ENCODE measurements around the gene AVP.

The AVP gene

DNA sequence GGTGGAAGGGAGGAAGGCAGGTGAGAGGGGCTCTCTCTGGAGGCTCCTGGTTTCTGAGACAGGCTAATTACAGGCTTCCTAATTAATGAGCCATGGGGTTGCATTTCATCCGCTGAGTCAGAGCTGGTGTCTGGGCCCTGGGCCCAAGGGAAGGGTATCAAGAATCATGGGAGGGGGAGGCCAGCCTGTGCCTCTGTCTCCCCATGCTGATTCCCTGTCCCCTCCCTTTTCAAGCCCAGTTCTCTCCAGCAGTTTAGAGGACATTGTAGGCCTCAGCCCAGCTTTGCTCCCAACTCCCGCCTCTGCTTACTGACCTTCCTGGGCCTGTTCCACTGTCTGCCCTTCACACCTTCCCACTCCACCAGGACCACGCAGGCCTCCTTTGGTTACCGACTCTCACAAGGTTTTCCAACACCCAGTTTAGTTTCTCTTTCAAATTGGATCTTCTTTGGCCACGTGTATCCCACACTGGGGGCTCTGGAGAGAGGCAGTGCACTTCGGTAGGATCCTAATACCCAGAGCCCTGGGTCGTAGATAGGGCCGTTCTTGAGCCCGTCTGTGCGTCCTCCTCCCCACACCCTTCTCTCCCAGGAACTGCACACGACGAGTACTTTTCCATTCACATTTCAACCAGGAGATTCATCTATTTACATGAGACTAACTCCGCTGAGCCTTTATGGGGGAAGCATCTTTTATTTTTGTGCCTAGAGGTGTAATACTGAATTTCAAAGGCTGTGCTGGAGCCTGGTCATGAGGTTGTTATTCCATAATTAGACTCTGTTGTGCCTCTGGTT lies 18.2 kb upstream of the AVP start:
- no peak for TF ChIP-seq ZNF274 (IDR thresholded peaks at IDR 0.05; ENCODE audit: low read depth, low read length)

DNA sequence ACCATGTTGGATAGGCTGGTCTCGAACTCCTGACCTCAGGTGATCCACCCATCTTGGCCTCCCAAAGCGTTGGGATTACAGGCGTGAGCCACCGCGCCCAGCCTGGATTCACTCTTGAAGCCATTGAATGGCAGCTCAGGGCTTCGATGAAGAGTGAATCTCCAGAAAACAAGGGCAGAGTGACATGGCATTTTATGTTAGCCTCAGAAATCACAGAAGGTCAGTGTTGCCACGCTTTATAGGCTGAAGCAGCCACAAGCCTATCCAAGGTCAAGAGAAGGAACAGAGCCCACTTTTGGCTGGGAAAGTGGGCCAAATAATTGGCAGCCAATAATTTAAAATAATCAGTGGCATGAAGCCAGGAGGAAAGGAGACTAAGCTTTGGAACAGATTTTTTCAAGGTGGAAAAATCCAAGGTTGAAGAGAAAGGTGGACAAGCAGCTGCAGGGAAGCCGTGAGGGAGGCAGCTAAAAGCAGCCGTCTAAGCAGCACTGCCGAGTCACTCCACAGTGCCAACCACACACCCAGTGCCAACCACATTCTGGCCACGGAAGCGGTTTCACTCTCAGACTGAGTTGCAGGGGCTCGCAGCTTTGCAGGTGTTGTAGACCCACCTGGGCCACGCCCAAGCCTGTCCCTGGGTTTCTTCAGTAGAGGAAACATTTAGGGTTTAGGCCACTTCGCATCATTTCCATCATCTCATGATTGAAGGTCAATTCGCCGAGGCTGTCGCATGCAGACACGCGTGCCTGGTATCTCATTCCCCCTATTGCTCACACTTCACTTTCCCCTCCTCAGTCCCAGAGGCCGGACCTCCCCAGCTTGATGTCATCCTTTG lies 17.4 kb upstream of the AVP start:
- H3K4me3 ChIP-seq (ENCODE audit: low read length): no peak overlapping the region
- no peak for TF ChIP-seq ZNF274 (IDR thresholded peaks at IDR 0.05; ENCODE audit: low read depth, low read length)

More for the DNA sequence above, 18.2 kb upstream of the AVP start:
- no peak overlapping the region for H3K4me3 ChIP-seq (ENCODE audit: low read length)

DNA sequence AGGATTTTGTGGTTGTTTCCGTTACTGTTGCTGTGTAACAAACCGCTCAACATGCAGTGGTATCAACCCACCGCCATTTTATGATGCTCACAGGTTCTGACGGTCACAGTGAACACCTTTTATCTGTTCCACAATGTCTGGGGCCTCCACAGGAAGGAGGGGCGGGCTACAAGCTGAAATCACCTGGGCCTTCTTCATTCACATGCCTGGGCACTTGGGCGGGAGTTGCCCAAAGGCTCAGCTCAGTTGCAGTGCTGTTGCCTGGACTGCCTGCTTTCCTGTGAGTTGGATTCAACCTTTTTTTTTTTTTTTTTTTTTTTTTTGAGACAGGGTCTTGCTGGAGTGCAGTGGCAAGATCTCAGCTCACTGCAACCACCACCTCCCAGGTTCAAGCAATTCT lies 16.7 kb upstream of the AVP start:
- TF ChIP-seq ZNF274 (IDR thresholded peaks at IDR 0.05; ENCODE audit: low read depth, low read length): no peak
- H3K4me3 ChIP-seq (ENCODE audit: low read length): no peak overlapping the region

DNA sequence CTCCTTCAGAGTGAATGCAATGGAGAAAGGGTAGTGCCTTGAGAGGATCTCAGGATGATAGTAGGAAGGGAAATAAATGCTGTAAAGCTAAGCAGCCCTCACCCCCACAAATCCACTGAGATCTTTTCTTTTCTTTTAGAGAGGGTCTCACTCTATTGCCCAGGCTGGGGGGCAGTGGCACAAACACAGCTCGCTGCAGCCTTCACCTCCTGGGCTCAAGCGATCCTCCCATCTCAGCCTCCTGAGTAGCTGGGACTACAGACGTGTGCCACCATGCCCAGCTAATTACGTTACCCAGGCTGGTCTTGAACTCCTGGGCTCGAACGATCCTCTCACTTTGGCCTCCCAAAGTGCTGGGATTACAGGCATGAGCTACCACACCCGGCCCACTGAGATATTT lies 16.0 kb upstream of the AVP start:
- no peak for TF ChIP-seq ZNF274 (IDR thresholded peaks at IDR 0.05; ENCODE audit: low read depth, low read length)
- H3K4me3 ChIP-seq (ENCODE audit: low read length): no peak overlapping the region

DNA sequence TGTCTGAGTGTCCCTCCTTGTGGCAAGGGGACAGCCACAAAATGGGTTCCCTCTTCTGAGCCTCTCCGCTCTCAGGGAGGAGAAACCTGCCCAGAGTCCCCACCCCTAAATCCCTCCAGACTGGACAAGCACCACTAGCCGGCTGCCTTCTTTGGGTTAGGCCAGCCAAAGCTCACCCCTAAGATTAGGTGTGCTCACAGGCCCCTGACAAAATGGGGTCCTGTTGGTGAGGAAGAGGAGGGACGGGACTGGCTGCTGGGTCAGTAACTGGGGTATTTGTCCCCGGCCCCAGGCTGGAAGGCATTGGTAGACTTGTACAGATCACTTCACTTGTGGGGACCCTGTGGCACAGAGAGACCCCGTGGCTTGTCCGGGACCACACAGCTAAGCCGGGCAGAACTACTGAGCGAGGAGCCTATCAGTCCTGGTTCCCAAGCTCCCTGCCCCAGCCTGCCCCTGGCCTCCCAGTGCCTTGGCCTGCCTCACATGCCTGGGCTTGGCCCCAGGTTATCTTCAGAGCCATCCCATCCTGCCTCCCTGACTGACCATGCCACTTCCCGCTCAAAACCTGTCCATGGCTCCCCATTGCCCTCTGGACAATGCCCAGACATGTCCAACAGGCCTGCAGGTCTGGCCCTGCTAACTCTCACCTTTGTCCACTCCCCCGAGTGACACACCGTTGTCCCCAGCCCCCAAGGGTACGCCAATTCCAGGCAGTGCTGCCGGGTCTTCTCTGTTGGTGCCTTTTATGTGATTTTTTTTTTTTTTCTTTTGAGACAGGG lies 10.5 kb upstream of the AVP start:
- TF ChIP-seq ZNF274 (IDR thresholded peaks at IDR 0.05; ENCODE audit: low read depth, low read length): no peak
- H3K4me3 ChIP-seq (ENCODE audit: low read length): no peak overlapping the region

DNA sequence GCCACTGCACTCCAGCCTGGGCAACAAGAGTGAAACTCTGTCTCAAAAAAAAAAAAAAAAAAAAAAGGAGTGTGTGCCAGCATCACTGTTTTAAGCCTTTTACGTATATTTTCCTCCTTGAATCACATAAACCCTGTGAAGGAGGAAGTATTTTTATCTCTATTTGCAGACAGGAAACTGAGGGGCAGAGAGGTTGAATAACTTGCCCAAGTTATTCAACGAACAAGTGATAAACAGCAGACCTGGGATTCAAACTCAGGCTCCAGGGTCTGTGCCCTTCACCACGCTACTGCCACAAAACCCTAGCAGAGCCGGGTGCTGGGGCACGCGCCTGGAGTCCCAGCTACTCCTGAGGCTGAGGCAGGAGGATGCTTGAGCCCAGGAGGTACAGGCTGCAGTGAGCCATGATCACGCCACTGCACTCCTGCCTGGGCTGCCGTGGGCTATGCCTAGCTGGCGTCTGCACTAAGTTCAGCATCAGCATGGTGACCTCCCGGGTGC lies 9.4 kb upstream of the AVP start:
- no peak for TF ChIP-seq ZNF274 (IDR thresholded peaks at IDR 0.05; ENCODE audit: low read depth, low read length)
- no peak overlapping the region for H3K4me3 ChIP-seq (ENCODE audit: low read length)

DNA sequence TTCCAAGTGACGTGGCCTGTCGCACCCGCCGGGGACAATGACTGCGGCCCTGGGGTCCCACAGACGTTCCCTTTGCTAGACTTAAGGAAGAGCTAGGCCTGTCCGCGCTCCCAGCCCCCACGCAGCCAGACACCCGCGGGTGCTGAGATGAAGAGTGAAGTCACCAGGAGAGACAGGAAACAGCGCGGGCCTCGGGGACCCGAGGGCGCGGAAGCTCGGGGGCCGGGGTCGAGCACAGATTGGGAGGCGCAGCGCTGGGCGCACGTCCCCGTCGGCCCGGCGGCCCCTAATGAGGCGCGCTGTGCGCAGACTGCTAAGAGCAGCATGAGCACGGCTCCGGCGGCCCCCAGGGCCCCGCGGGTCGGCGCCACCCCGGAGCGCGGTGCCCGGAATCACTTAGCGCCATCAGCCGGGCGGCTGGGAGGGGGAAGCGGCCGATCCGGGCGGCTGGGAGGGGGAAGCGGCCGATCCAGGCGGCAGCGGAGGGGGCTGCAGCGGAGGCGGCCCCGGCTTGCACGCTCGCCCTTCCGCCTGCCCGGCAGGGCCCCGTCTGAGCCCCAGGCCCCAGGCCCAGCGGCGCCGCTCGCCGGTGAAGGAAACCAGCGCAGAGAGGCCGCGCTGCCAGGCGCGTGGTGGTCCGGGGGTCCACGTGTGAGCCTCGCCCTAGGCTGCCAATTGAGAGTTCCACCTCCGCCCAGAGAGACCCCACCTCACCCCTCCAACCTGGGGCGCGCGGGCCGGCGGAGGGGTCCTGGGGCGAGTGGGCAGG lies 8.3 kb upstream of the AVP start:
- H3K4me3 ChIP-seq (ENCODE audit: low read length): no peak overlapping the region; the same call in 1 of the 2 replicates
- TF ChIP-seq ZNF274 (IDR thresholded peaks at IDR 0.05; ENCODE audit: low read depth, low read length): no peak

DNA sequence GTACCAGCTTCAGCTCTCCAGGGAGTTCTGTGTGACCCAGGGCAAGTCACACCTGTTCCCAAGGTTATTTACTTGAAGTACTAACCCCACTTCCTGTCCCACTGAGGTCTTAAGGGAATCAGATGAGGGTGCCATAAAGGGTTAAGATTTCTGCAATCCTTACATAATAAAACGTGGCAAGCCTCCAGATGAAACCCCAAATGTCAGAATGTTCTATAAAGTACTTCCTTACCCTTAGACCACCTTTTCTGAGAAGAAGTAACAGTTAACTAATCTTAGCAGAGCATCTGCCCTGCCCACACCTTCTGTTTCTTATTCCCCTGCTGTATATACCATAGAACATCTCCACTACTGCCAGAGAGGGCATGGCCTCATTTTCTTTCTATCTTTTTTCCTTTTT lies 6.0 kb upstream of the AVP start:
- H3K4me3 ChIP-seq (ENCODE audit: low read length): no peak overlapping the region
- TF ChIP-seq ZNF274 (IDR thresholded peaks at IDR 0.05; ENCODE audit: low read depth, low read length): no peak

DNA sequence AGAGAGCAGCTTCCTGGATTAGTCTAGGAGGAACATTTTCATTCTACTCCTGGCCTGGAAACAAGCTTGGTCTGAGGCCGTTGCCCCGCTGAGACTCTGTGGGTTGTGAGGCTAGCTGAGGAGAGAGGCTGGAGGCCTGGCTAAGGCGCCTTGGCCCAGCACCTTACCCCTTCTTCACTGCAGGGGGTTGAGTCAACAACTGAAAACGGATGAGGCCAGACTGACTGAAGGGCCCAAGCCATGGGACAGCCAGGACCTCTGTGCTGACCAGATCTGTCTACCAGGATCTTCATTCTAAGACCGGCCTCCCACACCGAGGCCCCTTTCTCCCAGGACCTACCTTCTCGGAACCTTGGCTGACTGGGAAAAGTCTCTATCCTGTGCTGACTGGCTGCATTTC lies 3.5 kb upstream of the AVP start:
- no peak overlapping the region for H3K4me3 ChIP-seq (ENCODE audit: low read length)
- TF ChIP-seq ZNF274 (IDR thresholded peaks at IDR 0.05; ENCODE audit: low read depth, low read length): no peak

DNA sequence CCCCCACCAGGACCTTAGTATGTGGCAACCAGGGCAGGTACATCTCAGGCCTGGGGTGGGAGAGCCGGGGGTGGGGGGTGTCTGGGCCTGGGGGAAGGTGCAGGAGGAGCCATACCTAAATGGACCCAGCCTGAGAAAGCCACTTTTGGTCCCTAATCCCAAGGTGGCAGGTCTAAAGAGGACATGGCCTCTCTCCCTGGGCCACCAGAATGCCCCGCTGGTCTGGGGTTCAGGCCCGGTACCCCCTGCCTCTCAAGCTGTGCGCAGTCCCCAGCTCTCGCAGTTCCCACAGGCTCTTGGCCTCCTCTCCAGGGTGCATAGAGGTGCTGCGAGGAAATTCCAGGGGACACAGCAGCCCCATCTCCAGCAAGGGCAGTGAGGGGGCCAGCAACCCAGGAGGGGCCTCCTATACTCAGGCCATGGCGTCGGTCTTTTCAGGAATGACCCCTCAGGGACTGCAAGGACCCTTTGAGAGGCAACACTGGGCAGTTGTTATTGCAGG lies 1.1 kb upstream of the AVP start:
- H3K4me3 ChIP-seq (ENCODE audit: low read length): no peak overlapping the region
- no peak for TF ChIP-seq ZNF274 (IDR thresholded peaks at IDR 0.05; ENCODE audit: low read depth, low read length)

DNA sequence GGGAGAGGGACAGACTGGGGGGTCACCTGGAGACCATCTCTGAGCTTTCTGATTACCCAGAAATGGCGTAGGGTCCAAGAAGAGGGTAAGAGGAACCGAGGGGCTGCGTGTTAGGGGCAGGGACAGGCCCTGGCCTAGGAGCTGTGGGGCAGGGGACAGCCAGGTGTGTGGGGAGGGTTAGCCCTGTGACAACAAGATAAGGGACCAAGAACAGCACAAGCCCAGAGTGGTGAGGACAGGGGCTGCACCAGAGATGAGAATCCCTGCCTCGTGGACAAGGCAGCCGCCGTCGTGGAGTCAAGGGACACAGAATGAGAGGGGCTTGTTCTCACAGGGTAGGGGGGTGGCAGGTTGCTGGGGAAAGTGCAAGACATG lies 449 bp upstream of the AVP start:
- no peak overlapping the region for H3K4me3 ChIP-seq (ENCODE audit: low read length)
- TF ChIP-seq ZNF274 (IDR thresholded peaks at IDR 0.05; ENCODE audit: low read depth, low read length): no peak

DNA sequence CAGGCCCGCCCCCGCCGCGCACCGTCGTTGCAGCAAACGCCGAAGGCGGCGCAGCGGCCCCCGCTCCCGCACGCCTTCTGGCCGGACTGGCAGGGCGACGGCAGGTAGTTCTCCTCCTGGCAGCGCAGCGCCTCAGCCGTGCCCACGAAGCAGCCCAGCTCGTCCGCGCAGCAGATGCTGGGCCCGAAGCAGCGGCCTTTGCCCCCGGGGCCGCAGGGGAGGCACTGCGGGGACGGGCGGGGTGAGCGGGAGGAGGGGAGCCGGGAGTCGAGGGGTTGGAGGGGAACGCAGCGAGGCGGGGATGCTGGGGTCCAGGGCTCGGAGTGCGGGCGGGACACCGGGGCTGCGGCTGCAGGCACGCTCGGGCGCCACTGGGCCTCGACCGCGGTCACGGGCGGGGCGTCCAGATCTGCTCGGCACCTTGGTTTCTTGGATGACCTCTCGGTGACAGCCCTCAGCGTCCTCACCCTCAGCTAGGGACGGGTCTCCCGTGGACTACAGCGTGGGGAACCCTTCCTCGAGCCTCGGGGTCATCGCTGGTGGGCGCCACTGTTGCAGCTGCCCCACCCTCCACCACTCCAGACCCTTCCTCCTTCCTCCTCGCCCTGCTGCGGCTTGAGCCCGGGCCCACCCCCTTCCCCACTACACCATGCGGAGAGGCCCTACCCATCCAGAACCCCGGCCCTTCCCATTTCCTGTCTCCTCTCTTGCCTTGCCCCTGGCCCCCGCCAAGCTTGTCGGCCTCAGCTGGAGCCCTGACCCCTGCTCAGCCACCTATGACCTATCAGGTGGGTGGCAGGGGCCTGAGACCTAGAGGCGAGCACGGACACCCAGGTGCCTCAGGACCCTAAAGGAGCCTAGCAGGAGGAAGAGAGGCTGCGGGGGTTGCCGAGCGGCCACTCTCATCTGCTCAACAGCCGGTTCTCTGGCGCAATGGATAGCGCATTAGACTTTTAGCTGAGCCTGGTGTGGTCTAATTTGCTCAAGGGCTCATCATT lies 1.3 kb downstream of the AVP start:
- no peak overlapping the region for H3K4me3 ChIP-seq (ENCODE audit: low read length)
- no peak for TF ChIP-seq ZNF274 (IDR thresholded peaks at IDR 0.05; ENCODE audit: low read depth, low read length)

Measured in GM08714 (cell line).